OCI-LY3 (cell line): Measurements from ENCODE around the gene ROBO1.

Source experiments
- H2AFZ ChIP-seq: fragments of 200-600, 300-600 bp; shearing (Covaris generic); 2 replicates; pipeline ENCODE4 v1.6.0; 2014; ENCODE audit warnings: antibody characterized with exemption, low read depth, low read length
- H3K27ac ChIP-seq: fragments of 200-600, 300-600 bp; sonication (generic); 2 replicates; pipeline ENCODE4 v1.5.1; 2014; ENCODE audit warnings: mild to moderate bottlenecking, low read length, moderate library complexity, mixed read lengths
- H3K27me3 ChIP-seq: fragments of 200-600, 300-600 bp; sonication (generic); 2 replicates; pipeline ENCODE4 v1.6.1; 2014; ENCODE audit warnings: low read depth, low read length, mixed read lengths
- H3K36me3 ChIP-seq: fragments of 200-600, 300-600 bp; sonication (generic); replicated peaks from 2 replicates; pipeline ENCODE3; 2014; ENCODE audit warnings: low read depth, low read length, mixed read lengths
- H3K4me1 ChIP-seq: fragments of 300-600, 200-600 bp; sonication (generic); 2 replicates; pipeline ENCODE4 v1.6.1; 2014; ENCODE audit warnings: low read length, mixed read lengths
- H3K4me2 ChIP-seq: fragments of 200-600, 300-600 bp; sonication (generic); 2 replicates; pipeline ENCODE4 v1.6.1; 2014; ENCODE audit warnings: low read length, mixed read lengths
- H3K4me3 ChIP-seq: fragments of 300-600, 200-600 bp; sonication (generic); 2 replicates; pipeline ENCODE4 v1.5.1; 2014; ENCODE audit warnings: antibody characterized with exemption, mild to moderate bottlenecking, low read length, moderate library complexity
- H3K79me2 ChIP-seq: fragments of 300-600, 200-600 bp; shearing (Covaris generic); 2 replicates; pipeline ENCODE4 v1.6.1; 2014; ENCODE audit warnings: mild to moderate bottlenecking, low read length, mixed read lengths
- H3K9ac ChIP-seq: fragments of 300-600, 200-600 bp; shearing (Covaris generic); 2 replicates; pipeline ENCODE4 v1.6.0; 2014; ENCODE audit warnings: mild to moderate bottlenecking, low read length, moderate library complexity
- H3K9me3 ChIP-seq: fragments of 200-600, 300-600 bp; shearing (Covaris generic); 2 replicates; pipeline ENCODE4 v1.6.1; 2014; ENCODE audit warnings: low read length, mixed read lengths; ENCODE audit not compliant: insufficient read depth
- H4K20me1 ChIP-seq: fragments of 200-600, 300-600 bp; sonication (generic); 2 replicates; pipeline ENCODE4 v1.6.1; 2016; ENCODE audit warnings: low read length, mixed read lengths; ENCODE audit not compliant: insufficient read depth
- CTCF ChIP-seq: fragments of 200-600, 300-600 bp; sonication (generic); IDR thresholded peaks from 2 replicates; pipeline ENCODE4 v1.5.1; 2014; ENCODE audit warnings: antibody characterized with exemption, low read length, low read depth
- EZH2phosphoT487 ChIP-seq: fragments of 200-600 bp; shearing (Covaris generic); IDR thresholded peaks from 2 replicates; pipeline ENCODE4 v1.6.1; 2018; ENCODE audit warnings: antibody characterized with exemption, mixed run types, low read depth

Gene ROBO1

GRCh38 chr3:79767905-79768267, at the start of gene ROBO1:
TSS of gene ROBO1 (minus strand) at chr3:79767998.
- H4K20me1 ChIP-seq, result no peaks in the 10 kb centered on the region
- peaks cover 3% of the 10 kb centered on the region for H3K4me1 ChIP-seq
- no peak within 1 kb of the TSS for H3K4me2 ChIP-seq
- H3K9me3 ChIP-seq, result 0 out of 2 replicates have a peak, but pooled peaks cover 5% of the 10 kb centered on the region
- no peaks in the 10 kb centered on the region for H3K36me3 ChIP-seq
- H3K27ac ChIP-seq, result no peak within 1 kb of the TSS
- H3K4me3 ChIP-seq, result no peak within 1 kb of the TSS
- no peaks in the 10 kb centered on the region for H3K79me2 ChIP-seq
- TF ChIP-seq EZH2phosphoT487, result no peak
- no peaks in the 10 kb centered on the region for H3K27me3 ChIP-seq
- no peak within 1 kb of the TSS for H3K9ac ChIP-seq
- H2AFZ ChIP-seq, result no peak within 1 kb of the TSS

- no peak overlapping the region for H3K9ac ChIP-seq
- no peak overlapping the region for H3K27ac ChIP-seq
- no peak overlapping the region for H3K4me3 ChIP-seq
- H4K20me1 ChIP-seq, result no peaks in the 10 kb centered on the region
- H3K79me2 ChIP-seq, result no peaks in the 10 kb centered on the region
- TF ChIP-seq CTCF (no peak), EZH2phosphoT487 (no peak)
- H3K27me3 ChIP-seq, result no peaks in the 10 kb centered on the region
- H3K4me2 ChIP-seq, result no peak overlapping the region
- H3K36me3 ChIP-seq, result peaks cover 3% of the 10 kb centered on the region
- no peak overlapping the region for H2AFZ ChIP-seq
- peaks cover 12% of the 10 kb centered on the region for H3K4me1 ChIP-seq
- peaks cover 14% of the 10 kb centered on the region for H3K9me3 ChIP-seq
These were observed 49.4 kb upstream of the ROBO1 start for GRCh38 chr3:79817224-79817623.

- no peak overlapping the region for H3K9ac ChIP-seq
- H3K27ac ChIP-seq, result no peak overlapping the region
- TF ChIP-seq EZH2phosphoT487, result no peak
- TF ChIP-seq CTCF, result no peak
- no peaks in the 10 kb centered on the region for H3K27me3 ChIP-seq
- peaks cover 14% of the 10 kb centered on the region for H3K9me3 ChIP-seq
- H3K4me2 ChIP-seq, result no peak overlapping the region
- H3K4me3 ChIP-seq, result no peak overlapping the region
- H3K79me2 ChIP-seq, result no peaks in the 10 kb centered on the region
- no peaks in the 10 kb centered on the region for H4K20me1 ChIP-seq
- H3K36me3 ChIP-seq, result no peaks in the 10 kb centered on the region
- no peak overlapping the region for H2AFZ ChIP-seq
- peaks cover 8% of the 10 kb centered on the region for H3K4me1 ChIP-seq
These were observed 47.7 kb upstream of the ROBO1 start for GRCh38 chr3:79815478-79815877.

- H3K9ac ChIP-seq, result no peak overlapping the region
- no peaks in the 10 kb centered on the region for H3K27me3 ChIP-seq
- no peak for TF ChIP-seq CTCF
- TF ChIP-seq EZH2phosphoT487, result no peak
- H3K4me3 ChIP-seq, result no peak overlapping the region
- H2AFZ ChIP-seq, result no peak overlapping the region
- no peak overlapping the region for H3K27ac ChIP-seq
- H3K36me3 ChIP-seq, result no peaks in the 10 kb centered on the region
- peaks cover 5% of the 10 kb centered on the region for H3K9me3 ChIP-seq
- no peaks in the 10 kb centered on the region for H3K4me1 ChIP-seq
- H4K20me1 ChIP-seq, result no peaks in the 10 kb centered on the region
- H3K4me2 ChIP-seq, result no peak overlapping the region
- no peaks in the 10 kb centered on the region for H3K79me2 ChIP-seq
These were observed 42.8 kb upstream of the ROBO1 start for GRCh38 chr3:79810581-79810980.

- no peak overlapping the region for H3K4me2 ChIP-seq
- H3K4me3 ChIP-seq, result no peak overlapping the region
- H3K27me3 ChIP-seq, result no peaks in the 10 kb centered on the region
- H3K79me2 ChIP-seq, result no peaks in the 10 kb centered on the region
- H3K27ac ChIP-seq, result no peak overlapping the region
- 0 out of 2 replicates have a peak, but pooled peaks cover under 1% of the 10 kb centered on the region for H3K9me3 ChIP-seq
- no peak overlapping the region for H3K9ac ChIP-seq
- H3K4me1 ChIP-seq, result no peaks in the 10 kb centered on the region
- H4K20me1 ChIP-seq, result no peaks in the 10 kb centered on the region
- H3K36me3 ChIP-seq, result no peaks in the 10 kb centered on the region
- H2AFZ ChIP-seq, result no peak overlapping the region
- no peak for TF ChIP-seq EZH2phosphoT487
- TF ChIP-seq CTCF, result no peak
These were observed 42.3 kb upstream of the ROBO1 start for GRCh38 chr3:79810092-79810491.
